Left colon (tissue), 2 donors: Measurements from ENCODE around the gene NSD1. TPM values are rescaled to one million over a fixed set of nuclear protein-coding genes. Genes with fewer than 3 reads are reported as not detected.

ENCODE experiments used
- total RNA-seq, 2 donors: library from RNA; stranded (reverse); fragmentation: NEBNext Ultra II Directional; extraction: Animal tissue kit (Norgen Biotek cat#: 25700); gene quantifications; one replicate each; pipeline ENCODE4 v1.2.1, GENCODE V29; 2021
- donor health status: DM: no; HTN: no; CAD: no.
- donor health status: DM: yes; HTN: yes; CAD: no.

NSD1 gene
- total RNA-seq, 2 donors from 2014 or later = 55.6 to 65.8 TPM

Other genes with a start within 250 kb of the NSD1 start
- 1 to 10 TPM; 1.3 to 4.4 TPM for gene HK3, start 234.4 kb upstream of the NSD1 start, total RNA-seq
- 10 to 100 TPM; 33.1 to 33.3 TPM for gene UIMC1, start 127.0 kb upstream of the NSD1 start, total RNA-seq
- gene ZNF346, start 111.1 kb upstream of the NSD1 start, total RNA-seq = 10 to 100 TPM; 10.9 to 12.6 TPM
- 10 to 100 TPM; 43.3 to 56.1 TPM for gene FGFR4, start 46.9 kb upstream of the NSD1 start, total RNA-seq
- gene RAB24, start 169.9 kb downstream of the NSD1 start, total RNA-seq = 10 to 100 TPM; 30.4 to 34.5 TPM
- gene PRELID1, start 170.0 kb downstream of the NSD1 start, total RNA-seq = 100 to 1,000 TPM; 263 to 276 TPM
- gene MXD3, start 178.1 kb downstream of the NSD1 start, total RNA-seq = 10 to 100 TPM in 1 of 2 donors, 1 to 10 TPM in 1; 8.3 to 12.9 TPM
- 100 to 1,000 TPM; 139 to 141 TPM for gene LMAN2, start 217.9 kb downstream of the NSD1 start, total RNA-seq
- gene RGS14, start 224.2 kb downstream of the NSD1 start, total RNA-seq = 10 to 100 TPM in 1 of 2 donors, 1 to 10 TPM in 1; 5.6 to 12.0 TPM